GM12873 (cell line): ENCODE measurements around the gene MAML2.

Source experiments
- CTCF ChIP-seq: IDR thresholded peaks from 2 replicates; pipeline ENCODE4 v1.5.1; 2012; ENCODE audit warnings: low read depth, mild to moderate bottlenecking, moderate library complexity, low read length, control low read depth; ENCODE audit not compliant: insufficient read depth; ENCODE audit errors: missing control alignments

MAML2 gene

GRCh38 chr11:96156379-96156722, 186.6 kb downstream of the MAML2 start:
- no peak for TF ChIP-seq CTCF

- TF ChIP-seq CTCF = peak; percentile 17
Observed at GRCh38 chr11:96155627-96156378, 187.2 kb downstream of the MAML2 start.

GRCh38 chr11:96154802-96155520, 188.0 kb downstream of the MAML2 start:
- TF ChIP-seq CTCF = no peak

- TF ChIP-seq CTCF = no peak
Observed at GRCh38 chr11:96152623-96153022, 190.4 kb downstream of the MAML2 start.

GRCh38 chr11:96151501-96151900, 191.5 kb downstream of the MAML2 start:
- TF ChIP-seq CTCF = no peak

GRCh38 chr11:96150609-96151008, 192.4 kb downstream of the MAML2 start:
- TF ChIP-seq CTCF = no peak

GRCh38 chr11:96149743-96150555, 193.0 kb downstream of the MAML2 start:
- no peak for TF ChIP-seq CTCF
